SH-SY5Y (cell line): ENCODE data around the gene LY86.

Experiments used
- GATA2 ChIP-seq: IDR thresholded peaks from 2 replicates; pipeline ENCODE4 v1.6.1; 2011; ENCODE audit warnings: mild to moderate bottlenecking, low read depth, low read length
- GATA3 ChIP-seq: IDR thresholded peaks from 2 replicates; pipeline ENCODE4 v1.6.1; 2011; ENCODE audit warnings: low read depth, mild to moderate bottlenecking, low read length, moderate library complexity

Gene LY86

GRCh38 chr6:6681075-6681849, 92.7 kb downstream of the LY86 start:
- no peak for TF ChIP-seq GATA3
- no peak for TF ChIP-seq GATA2

- no peak for TF ChIP-seq GATA3
- no peak for TF ChIP-seq GATA2
Measured at GRCh38 chr6:6682225-6682624, 93.7 kb downstream of the LY86 start.

GRCh38 chr6:6683969-6684833, 95.7 kb downstream of the LY86 start:
- no peak for TF ChIP-seq GATA2
- no peak for TF ChIP-seq GATA3

DNA sequence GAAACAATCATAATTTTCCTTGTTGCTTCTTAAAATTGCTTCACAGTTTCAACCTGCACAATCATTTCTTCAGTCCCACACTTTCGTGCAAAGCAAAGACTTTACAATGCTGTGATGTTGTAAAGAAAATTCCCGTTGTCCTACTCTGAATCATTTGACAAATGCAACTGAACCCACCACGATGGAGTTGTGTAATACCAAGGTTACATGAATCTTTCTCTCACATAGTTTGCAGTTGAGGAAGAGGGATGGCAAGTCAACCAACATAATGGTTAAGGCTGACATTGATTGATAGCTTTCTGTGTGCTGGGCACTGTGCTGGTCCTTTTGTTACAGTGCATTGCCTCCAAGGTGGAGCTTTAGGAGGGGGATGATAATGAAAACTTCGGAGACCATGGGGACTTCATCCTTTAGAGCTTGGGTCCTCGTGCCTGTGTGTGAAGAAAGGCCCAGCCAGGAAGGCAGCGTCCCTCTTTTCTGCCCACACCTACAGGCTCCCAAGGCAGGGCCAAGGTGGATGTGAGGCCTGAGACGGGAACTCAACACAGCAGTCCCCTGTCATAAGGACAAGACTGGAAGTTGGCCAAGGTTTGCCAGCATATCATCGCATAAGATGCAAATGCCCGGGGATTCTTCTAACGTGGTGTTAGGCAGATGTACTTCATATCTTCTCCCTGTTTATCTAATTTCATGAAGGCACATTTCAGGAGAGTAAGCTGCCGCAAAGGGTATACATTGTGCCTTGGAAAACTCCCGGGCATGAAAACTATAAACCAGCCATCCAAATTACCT, 96.9 kb downstream of the LY86 start:
- TF ChIP-seq GATA3 (no peak), GATA2 (no peak)

DNA sequence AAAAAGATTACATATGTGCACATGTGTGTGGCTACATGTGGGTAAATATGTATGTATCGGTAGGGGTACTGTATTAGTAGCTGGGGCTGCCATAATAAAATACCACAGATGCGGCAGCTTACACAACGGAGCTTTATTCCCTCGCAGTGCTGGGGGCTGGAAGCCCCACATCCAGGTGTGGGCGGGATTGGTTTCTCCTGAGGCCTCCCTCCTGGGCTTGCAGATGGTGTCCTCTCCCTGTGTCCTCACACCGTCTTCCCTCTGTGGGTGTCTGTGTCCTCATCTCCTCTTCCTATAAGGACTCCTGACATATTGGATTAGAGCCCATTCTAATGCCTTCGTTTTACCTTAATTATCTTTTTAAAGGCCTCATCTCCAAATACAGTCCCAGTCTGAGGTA, 97.7 kb downstream of the LY86 start:
- no peak for TF ChIP-seq GATA2
- no peak for TF ChIP-seq GATA3

DNA sequence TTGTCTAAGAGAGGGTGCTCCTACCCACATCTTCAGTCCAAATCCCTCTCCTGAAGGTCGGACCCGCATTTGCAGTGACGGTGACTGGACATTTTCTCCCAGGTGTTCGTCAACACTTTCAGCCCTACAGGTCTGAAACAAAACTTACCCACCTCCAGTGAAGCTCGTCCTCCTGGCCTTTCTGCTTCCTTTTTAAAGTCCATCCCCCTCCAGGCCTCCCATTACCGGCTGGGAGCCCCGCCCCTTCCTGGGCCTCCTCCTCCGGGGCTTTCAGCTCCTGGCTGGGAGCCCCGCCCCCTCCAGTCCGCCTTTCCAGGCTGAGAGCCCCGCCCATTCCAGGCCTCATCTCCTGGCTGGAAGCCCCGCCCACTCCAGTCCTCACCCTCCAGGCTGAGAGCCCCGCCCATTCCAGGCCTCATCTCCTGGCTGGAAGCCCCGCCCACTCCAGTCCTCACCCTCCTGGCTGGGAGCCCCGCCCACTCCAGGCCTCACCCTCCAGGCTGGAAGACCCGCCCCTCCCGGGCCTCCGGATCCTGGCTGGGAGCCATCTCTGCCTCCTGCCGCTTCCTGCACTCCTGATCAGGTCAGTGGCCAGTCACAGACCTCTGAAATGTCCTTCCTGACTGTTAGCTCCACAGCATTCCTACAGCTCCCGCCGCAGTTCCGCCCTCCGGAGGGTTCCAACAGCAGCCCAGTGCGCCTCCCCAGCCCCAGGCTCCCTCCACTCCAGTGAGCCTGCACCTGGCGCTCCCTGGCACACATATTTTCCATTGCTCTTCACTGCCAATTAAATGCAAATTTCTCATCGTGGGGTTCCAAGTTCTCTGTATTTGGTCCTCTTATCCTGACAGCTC, 98.5 kb downstream of the LY86 start:
- no peak for TF ChIP-seq GATA3
- no peak for TF ChIP-seq GATA2

DNA sequence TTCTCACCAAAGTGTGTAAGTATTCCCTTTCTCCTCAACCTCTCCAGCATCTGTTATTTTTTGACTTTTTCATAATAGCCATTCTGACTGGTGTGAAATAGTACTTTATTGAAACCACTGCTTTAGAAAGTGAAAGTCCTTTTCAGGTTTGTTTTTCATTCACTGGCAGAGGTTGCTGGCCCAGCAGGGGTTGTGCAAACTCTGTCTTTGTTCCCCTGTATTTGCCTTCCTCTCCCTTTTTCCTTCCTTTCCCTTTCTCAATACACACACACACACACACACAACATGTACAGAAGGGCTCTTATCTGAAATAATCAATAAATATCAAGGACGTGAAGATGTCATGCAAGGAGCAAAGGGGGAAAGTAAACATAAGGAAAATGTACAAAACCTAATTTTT, 99.8 kb downstream of the LY86 start:
- TF ChIP-seq GATA2 = no peak
- TF ChIP-seq GATA3 = no peak

DNA sequence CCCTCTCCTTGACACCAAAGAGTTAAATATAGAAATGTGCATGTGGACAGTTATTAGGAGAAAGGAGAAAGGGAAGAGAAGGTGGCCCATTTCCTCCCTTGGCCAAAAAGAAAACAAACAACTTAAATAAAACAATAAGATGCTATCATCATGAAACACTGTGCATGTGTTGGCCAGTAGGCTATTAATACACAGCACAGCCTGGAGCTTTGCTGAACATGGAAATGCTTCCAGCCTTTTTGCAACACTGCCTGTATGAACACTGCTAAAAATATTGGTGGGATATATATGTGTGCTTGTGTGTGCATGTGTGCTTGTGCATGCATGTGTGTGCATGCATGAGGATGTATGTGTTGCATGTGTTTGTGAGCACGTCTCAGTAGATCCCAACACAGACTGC, 100.4 kb downstream of the LY86 start:
- TF ChIP-seq GATA2 (no peak), GATA3 (no peak)

- TF ChIP-seq GATA3 (no peak), GATA2 (no peak)
Measured at GRCh38 chr6:6689400-6690143, 101.1 kb downstream of the LY86 start.

- TF ChIP-seq GATA2 (no peak), GATA3 (no peak)
Measured at GRCh38 chr6:6690144-6690483, 101.6 kb downstream of the LY86 start.

DNA sequence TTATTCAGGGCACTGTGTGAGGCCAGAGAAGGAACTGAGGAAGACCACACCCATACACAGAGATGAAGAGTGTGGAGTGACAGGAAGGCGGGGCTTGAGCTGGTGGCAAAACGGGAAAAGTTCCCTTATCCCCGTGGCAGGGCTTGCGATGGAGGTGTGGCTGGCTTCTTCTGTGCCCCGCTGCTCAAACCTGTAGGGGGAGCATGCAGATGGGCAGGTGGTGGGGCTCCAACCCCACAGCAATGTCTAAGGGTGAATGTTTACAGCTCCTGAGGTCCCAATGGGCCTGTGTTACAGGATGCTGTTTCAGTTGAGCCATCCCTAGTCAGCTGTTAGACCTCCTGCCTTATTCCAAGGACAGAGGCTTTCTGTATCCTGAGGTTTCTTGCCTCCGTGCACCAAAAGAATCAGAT, 105.9 kb downstream of the LY86 start:
- TF ChIP-seq GATA3 = no peak
- TF ChIP-seq GATA2 = no peak

GRCh38 chr6:6694825-6695624, 106.5 kb downstream of the LY86 start:
- TF ChIP-seq GATA3 (no peak), GATA2 (no peak)
